Osteocyte (in vitro differentiated cells): ENCODE results near the gene PRRG4. TPM values are rescaled to one million over a fixed set of nuclear protein-coding genes. Genes with fewer than 3 reads are reported as not detected.

ENCODE experiments used
- DNase-seq: peaks from one replicate; pipeline ENCODE4 v3.0.0; 2021; ENCODE audit warnings: mixed read lengths; ENCODE audit not compliant: unreplicated experiment; ENCODE audit errors: extremely low spot score
- H3K27ac Mint-ChIP-seq: one replicate; pipeline ENCODE4 v1.8.0; 2021; ENCODE audit warnings: mild to moderate bottlenecking, mixed read lengths; ENCODE audit not compliant: unreplicated experiment
- H3K27me3 Mint-ChIP-seq: one replicate; pipeline ENCODE4 v1.8.0; 2021; ENCODE audit warnings: mixed read lengths; ENCODE audit not compliant: unreplicated experiment
- H3K36me3 Mint-ChIP-seq: one replicate; pipeline ENCODE4 v1.8.0; 2021; ENCODE audit warnings: mixed read lengths; ENCODE audit not compliant: unreplicated experiment
- H3K4me1 Mint-ChIP-seq: one replicate; pipeline ENCODE4 v1.8.0; 2021; ENCODE audit warnings: mixed read lengths; ENCODE audit not compliant: unreplicated experiment
- H3K4me3 Mint-ChIP-seq: one replicate; pipeline ENCODE4 v1.8.0; 2021; ENCODE audit warnings: mild to moderate bottlenecking, moderate library complexity, mixed read lengths; ENCODE audit not compliant: unreplicated experiment
- H3K9me3 Mint-ChIP-seq: one replicate; pipeline ENCODE4 v1.8.0; 2021; ENCODE audit warnings: mixed read lengths; ENCODE audit not compliant: unreplicated experiment
- total RNA-seq: library from RNA; stranded (reverse); gene quantifications from 2 replicates; pipeline ENCODE4 v1.2.1, GENCODE V29; 2021
- TF ChIP-seq, protein P1 (sequence below): fragments of 200-600 bp; sonication (generic); IDR thresholded peaks from 2 replicates; pipeline ENCODE4 v1.5.0; 2021; ENCODE audit warnings: antibody characterized with exemption, mild to moderate bottlenecking, moderate library complexity

The PRRG4 gene
- total RNA-seq, 1 donor from 2014 or later: not detected

DNA sequence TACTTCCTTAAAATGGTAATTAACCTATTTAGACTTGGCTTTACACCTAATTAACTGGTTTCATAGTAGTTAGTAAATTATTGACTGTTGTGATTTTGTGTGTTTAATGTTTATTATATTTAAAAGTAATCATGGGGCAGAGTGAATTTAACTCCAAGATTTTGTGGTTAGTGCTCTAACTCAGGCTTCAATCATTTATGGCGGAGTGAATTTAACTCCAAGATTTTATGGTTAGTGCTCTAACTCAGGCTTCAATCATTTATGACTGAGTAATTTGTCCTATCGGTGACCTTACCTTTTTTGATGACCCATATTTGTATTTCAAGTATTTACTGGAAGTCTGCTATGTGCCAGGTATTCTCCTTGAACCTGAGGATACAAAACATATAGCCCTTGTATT is 7.2 kb downstream of the PRRG4 start:
- H3K36me3 Mint-ChIP-seq: no peaks in the 10 kb centered on the region
- no peak overlapping the region for H3K27ac Mint-ChIP-seq
- H3K27me3 Mint-ChIP-seq: peaks cover 61% of the 10 kb centered on the region
- TF ChIP-seq, protein P1, sequence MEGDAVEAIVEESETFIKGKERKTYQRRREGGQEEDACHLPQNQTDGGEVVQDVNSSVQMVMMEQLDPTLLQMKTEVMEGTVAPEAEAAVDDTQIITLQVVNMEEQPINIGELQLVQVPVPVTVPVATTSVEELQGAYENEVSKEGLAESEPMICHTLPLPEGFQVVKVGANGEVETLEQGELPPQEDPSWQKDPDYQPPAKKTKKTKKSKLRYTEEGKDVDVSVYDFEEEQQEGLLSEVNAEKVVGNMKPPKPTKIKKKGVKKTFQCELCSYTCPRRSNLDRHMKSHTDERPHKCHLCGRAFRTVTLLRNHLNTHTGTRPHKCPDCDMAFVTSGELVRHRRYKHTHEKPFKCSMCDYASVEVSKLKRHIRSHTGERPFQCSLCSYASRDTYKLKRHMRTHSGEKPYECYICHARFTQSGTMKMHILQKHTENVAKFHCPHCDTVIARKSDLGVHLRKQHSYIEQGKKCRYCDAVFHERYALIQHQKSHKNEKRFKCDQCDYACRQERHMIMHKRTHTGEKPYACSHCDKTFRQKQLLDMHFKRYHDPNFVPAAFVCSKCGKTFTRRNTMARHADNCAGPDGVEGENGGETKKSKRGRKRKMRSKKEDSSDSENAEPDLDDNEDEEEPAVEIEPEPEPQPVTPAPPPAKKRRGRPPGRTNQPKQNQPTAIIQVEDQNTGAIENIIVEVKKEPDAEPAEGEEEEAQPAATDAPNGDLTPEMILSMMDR: no peak
- H3K9me3 Mint-ChIP-seq: no peaks in the 10 kb centered on the region
- H3K4me1 Mint-ChIP-seq: no peaks in the 10 kb centered on the region
- no peak for DNase-seq
- H3K4me3 Mint-ChIP-seq: no peak overlapping the region

DNA sequence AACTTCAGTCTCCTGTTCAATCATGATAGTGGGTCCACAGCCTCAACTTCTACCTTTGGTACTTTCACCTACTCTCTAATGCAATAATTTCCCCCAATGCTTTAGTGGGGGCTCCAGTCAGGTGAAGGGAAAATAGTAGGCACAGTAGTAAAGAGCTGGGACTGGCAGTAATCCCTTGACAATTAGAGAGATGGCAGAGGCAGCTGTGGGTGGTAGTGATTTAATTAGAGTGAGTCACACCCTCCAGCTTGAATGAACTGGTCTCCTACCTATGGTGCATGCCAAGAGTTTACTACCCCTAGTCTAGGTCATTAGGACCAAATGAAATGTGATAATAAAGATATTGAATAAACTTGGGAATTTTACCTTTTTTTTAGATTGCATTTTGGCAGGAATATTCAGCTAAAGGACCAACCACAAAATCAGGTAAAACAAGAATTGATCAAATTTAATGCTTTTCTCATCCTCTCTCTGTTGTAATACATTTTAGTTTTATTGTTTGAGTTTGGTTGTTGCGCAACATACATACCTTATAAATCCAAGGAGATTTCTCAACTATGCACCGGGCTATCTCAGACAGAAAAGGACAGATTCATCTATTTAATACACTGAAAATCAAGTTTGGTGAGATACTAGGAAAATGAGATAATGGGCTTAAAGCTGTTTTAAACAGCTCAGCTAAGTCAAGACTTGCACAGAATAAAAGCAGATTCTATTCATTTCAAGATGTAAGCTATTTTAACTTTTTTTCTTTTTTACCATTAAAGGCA is 9.0 kb downstream of the PRRG4 start:
- peaks cover 47% of the 10 kb centered on the region for H3K27me3 Mint-ChIP-seq
- H3K4me3 Mint-ChIP-seq: no peak overlapping the region
- DNase-seq: no peak
- no peak overlapping the region for H3K27ac Mint-ChIP-seq
- TF ChIP-seq, protein P1: no peak
- H3K4me1 Mint-ChIP-seq: no peaks in the 10 kb centered on the region
- H3K36me3 Mint-ChIP-seq: no peaks in the 10 kb centered on the region
- H3K9me3 Mint-ChIP-seq: no peaks in the 10 kb centered on the region

DNA sequence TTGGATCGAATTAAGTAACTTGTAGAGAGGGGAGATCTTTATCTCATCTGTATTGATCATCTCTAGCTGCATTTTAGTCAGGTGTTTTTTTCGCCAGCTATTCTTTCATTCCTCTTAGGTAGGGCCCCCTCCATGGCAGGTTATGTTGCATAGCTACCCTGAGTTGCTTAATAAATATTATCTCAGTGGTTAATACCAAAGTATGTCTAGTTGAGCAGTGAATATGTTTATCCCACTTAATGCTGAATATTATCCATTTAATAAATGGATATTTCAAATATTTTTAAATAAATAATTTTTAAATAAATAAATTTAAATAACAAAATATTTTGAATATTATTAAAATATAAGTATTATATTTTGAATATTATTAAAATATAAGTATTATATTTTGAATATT is 9.6 kb downstream of the PRRG4 start:
- H3K27ac Mint-ChIP-seq: no peak overlapping the region
- DNase-seq: no peak
- no peaks in the 10 kb centered on the region for H3K36me3 Mint-ChIP-seq
- TF ChIP-seq, protein P1: no peak
- H3K27me3 Mint-ChIP-seq: peaks cover 46% of the 10 kb centered on the region
- no peaks in the 10 kb centered on the region for H3K4me1 Mint-ChIP-seq
- H3K9me3 Mint-ChIP-seq: no peaks in the 10 kb centered on the region
- H3K4me3 Mint-ChIP-seq: no peak overlapping the region

DNA sequence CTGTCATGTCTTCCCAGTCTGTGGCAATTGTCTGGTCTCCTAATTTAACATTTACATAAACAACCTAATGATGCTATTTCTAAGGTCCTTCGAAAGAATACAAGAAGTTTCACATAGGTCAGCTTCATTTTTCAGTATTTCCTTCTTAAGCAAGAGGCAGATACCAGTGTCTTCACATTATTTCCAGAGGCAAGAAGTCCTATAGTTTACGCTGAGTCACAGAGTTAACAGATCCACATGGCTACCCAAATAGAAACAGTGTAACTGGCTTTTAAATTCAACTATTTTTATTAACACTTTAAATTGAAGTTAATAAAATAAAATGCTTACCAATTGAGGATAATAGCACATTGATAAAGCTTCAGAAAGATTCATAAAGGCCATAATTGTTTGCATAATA is 10.9 kb downstream of the PRRG4 start:
- no peak for DNase-seq
- Mint-ChIP-seq H3K36me3 (no peaks in the 10 kb centered on the region), H3K27ac (no peak overlapping the region), H3K4me1 (no peaks in the 10 kb centered on the region), H3K4me3 (no peak overlapping the region), H3K9me3 (no peaks in the 10 kb centered on the region), H3K27me3 (peaks cover 37% of the 10 kb centered on the region)
- TF ChIP-seq, protein P1: no peak

DNA sequence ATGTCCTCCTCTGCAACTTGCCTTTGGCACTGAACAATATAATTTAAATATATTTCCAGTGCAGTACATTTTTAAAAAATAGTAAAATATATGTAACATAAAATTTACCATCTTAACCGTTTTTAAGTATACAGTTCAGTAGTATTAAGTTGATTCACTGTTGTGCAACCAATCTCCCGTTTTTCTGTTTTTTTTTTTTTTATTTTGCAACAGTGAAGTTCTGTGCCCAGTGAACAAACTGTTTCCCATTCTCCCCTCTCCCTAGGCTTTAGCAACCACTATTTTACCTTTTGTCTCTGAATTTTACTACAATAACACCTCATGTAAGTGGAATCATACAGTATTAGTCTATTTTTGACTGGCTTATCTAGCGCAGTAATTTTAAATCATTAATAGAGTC is 13.8 kb downstream of the PRRG4 start:
- Mint-ChIP-seq H3K4me3 (no peak overlapping the region), H3K27me3 (peaks cover 33% of the 10 kb centered on the region), H3K36me3 (no peaks in the 10 kb centered on the region), H3K9me3 (no peaks in the 10 kb centered on the region), H3K27ac (no peak overlapping the region), H3K4me1 (no peaks in the 10 kb centered on the region)
- TF ChIP-seq, protein P1: no peak
- DNase-seq: no peak
